NCI-H2227 (cell line): ENCODE results near the gene SPATA31E1.
"Not testable (repeated sequence)": the region's sequence is repeated elsewhere in the genome, so short reads cannot be mapped to it uniquely, and the experiment has no call there.

ENCODE experiments used
- DNase-seq: peaks from one replicate; lab custom pipeline; 2025; ENCODE audit not compliant: unreplicated experiment; lab: John Stamatoyannopoulos, UW

SPATA31E1 gene

DNA sequence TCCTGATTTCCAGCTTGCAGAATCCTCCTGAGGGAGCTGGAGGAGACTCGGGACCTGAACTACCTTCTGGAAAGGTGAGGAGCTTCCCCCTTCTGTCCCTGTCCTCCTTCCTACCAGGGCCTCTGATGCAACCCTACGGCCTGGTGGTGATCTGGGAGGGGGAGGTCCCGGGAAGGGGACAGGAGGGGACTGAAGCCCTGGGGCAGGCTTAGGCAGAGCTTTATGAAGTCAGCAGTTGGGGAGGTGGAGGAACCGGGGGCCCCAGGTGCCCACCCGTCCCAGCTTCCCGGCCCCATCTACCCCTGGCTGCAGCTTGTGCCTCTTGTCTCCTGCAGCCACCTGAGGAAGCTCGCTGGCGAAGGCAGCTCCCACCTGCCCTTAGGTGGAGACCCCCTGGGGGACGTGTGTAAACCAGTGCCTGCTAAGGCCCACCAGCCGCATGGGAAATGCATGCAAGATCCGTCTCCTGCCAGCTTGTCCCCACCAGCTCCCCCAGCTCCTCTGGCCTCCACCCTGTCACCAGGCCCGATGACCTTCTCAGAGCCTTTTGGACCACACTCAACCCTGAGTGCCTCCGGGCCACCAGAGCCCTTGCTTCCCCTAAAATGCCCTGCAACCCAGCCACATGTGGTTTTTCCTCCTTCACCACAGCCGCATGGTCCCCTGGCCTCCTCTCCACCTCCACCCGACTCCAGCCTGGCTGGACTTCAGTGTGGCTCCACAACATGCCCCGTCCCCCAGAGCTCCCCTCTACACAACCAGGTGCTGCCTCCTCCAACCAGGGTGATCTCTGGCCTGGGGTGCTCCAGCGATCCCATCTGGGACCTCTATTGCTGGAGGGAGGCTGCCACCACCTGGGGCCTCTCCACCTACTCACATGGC lies 2.1 kb downstream of the SPATA31E1 start:
- no peak for DNase-seq

DNA sequence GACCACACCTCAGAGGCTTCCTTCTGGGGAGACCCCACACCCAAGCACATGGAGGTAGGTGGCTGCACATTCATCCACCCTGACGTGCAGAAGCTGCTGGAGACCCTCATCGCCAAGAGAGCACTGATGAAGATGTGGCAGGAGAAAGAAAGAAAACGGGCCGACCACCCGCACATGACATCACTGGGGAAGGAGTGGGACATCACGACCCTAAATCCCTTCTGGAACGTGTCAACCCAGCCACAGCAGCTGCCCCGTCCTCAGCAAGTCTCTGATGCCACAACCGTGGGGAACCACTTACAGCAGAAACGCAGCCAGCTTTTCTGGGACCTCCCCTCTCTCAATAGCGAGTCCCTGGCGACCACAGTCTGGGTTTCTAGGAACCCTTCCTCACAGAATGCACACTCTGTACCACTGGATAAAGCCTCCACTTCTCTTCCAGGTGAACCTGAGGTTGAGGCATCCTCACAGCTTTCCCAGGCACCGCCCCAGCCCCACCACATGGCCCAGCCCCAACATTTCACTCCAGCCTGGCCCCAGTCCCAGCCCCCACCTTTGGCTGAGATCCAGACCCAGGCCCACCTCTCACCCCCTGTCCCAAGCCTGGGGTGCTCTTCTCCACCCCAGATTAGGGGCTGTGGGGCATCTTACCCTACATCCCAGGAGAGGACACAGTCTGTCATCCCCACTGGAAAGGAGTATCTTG lies 3.0 kb downstream of the SPATA31E1 start:
- DNase-seq: no peak

DNA sequence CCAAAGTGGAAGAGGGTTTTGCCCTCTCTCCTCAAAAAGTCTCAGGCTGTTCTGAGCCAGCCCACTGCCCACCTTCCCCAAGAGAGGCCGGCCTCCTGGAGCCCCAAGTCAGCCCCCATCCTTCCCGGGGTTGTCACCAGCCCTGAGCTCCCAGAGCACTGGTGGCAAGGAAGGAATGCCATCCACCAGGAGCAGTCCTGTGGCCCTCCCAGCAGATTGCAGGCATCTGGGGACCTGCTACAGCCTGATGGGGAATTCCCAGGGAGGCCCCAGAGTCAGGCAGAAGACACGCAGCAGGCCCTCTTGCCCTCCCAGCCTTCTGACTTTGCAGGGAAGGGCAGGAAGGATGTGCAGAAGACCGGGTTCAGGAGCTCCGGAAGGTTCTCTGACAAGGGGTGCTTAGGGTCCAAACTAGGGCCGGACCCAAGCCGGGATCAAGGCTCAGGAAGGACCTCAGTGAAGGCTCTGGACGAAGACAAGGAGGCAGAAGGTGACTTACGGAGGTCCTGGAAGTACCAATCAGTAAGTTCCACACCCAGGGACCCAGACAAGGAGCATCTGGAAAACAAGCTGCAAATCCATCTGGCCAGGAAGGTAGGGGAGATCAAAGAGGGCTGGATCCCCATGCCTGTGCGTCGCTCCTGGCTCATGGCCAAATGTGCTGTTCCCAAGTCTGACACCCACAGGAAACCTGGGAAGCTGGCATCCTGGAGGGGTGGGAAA lies 3.7 kb downstream of the SPATA31E1 start:
- no peak for DNase-seq

DNA sequence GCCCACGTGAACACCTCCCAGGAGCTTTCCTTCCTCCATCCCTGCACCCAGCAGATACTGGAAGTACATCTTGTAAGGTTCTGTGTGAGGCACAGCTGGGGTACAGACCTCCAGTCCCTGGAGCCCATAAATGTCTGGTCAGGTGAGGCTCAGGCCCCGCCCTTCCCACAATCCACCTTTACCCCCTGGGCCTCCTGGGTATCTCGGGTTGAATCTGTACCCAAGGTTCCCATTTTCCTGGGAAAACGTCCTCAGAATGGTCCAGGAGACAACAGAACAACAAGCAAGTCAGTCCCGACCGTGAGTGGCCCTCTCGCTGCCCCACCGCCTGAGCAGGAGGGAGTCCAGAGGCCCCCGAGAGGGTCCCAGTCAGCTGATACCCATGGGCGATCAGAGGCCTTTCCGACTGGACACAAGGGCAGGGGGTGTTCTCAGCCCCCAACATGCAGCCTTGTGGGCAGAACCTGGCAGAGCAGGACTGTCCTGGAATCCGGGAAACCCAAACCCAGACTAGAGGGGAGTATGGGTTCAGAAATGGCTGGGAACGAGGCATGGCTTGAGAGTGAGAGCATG lies 4.3 kb downstream of the SPATA31E1 start:
- no peak for DNase-seq

DNA sequence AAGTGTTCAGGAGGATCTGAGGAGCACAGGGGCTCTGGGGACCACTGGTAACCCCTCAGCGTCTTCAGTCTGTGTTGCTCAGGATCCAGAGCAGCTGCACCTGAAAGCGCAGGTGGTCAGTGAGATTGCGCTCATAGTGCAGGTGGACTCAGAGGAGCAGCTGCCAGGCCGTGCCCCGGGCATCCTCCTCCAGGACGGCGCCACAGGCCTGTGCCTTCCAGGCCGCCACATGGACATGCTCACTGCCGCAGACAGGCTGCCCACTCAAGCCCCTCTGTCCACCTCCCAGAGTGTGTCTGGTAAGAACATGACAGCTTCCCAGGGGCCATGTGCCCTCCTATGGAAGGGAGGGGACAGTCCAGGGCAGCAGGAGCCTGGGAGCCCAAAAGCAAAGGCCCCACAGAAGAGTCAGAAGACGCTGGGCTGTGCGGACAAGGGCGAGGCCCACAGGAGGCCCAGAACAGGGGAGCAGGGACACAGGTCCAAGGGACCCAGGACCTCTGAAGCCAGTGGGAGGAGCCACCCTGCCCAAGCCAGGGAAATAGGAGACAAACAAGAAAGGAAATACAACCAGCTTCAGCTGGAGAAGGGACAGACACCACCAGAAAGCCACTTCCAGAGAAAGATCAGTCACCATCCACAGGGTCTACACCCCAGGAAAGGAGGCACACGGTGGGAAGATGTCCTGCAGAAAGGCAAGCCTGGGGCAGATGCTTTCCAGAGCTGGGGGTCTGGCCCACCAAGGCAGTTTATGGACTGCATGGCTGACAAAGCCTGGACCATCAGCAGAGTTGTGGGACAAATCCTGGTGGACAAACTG lies 5.2 kb downstream of the SPATA31E1 start:
- no peak for DNase-seq

DNA sequence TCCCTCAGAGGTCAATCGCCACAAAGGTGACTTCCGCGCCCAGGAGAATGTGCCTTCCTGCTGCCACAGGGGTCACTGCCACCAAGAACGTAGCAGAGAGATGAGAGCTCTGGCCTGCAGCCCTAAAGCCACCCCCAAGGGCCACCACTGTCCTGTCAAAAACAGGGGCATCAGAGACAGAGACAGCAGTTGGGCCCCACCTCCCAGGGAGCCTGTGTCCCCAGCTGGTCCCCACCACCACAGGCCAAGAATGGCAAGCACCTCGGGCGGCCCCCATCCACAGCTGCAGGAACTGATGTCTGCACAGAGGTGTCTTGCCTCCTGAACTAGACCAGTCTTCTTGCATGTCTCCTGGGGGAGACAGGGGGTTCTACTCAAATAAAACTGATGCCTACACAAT lies 5.8 kb downstream of the SPATA31E1 start:
- DNase-seq: no peak

DNA sequence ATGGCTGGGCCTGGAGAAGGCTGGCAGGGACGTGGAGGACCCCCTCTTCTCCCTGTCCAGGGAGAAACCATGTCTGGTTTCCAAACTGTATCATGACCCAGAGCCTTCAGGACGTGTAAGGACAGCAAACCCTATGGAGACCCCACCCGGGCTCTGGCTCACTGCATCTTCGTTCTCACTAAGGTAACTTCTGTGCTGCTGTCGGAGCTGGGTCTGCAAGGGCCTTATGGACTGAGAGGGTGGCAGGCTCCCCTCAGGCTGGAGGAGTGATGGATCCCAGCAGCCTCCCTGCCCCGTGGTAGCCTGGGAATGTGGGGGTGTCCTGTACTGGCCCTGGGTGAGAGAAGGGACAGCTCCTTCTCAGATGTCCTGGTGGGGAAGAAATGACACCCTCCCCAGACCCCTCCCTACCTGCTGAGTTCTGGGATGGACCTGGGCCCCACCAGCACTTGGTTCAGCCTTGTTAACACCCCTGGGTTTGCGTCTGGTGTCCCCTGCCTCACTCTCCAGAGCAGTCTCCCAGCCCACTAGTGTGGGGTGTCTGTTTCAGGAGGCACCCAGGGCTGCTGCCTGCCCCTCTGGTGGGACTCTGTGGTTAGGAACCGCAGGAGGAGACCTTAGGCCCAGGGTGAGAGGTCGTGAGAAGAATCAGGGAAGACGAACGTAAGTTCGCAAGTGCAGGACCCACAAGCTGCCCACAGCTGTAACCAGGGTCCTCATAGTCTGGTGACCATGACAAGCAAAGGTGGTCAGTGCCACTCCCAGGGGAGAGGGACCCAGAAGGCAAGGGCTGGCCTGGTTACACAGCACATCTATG lies 6.6 kb downstream of the SPATA31E1 start:
- no peak for DNase-seq

DNA sequence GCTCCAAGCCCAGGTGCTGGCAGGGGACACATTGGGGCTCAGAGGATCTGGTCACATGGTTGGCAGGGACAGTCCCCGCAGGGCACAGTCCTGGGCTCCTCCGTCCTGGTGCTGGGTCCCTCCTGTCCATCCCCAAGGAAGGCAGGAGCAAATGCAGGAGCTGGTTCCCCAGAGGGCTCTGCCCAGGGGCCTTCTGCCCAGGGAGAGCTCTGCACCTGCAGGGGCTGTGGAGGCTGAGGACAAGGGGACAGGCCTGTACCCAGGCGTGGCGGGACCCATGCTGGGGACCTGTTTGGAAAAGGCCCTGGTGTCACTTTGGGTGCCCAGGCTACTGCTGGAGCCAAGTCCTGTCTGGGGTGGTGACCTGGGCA lies 7.2 kb downstream of the SPATA31E1 start:
- DNase-seq: no peak

DNA sequence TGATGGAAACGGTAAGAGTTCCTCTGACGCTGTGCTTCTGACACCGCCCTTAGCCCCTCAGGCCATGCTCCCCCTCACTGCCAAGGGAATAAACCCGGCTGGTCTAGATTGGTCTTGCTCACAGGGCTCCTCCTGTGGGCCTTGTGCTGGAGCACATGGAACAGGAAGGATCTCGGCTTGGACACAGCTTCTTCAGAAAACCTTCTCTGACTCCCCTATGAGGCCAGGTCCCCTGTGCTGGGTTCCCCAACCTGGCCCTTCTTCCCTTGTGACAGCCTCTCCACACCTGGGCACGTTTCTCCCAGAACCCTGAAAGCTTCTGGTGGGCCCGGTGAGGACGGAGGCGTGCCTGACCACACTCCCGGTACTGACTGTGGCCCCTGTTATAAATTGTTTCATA lies 8.2 kb downstream of the SPATA31E1 start:
- DNase-seq: no peak

DNA sequence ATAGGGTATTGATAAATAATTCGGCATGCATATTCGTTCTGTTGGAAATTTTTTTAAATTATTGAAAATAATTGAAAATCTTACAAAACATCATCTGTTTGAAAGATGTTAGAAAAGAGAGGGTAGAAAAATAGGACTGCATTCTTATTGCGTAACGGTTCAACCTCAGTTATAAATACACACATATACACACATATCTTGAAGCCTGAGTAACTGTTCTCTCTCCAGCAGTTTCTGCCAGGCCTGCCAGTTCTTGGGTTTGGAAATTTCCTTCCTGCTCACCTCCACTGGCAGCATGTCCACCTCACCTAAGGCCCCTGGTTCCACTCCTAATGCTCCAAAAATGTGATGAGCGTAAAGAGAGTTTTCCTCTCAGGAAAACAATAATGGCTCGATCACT lies 9.1 kb downstream of the SPATA31E1 start:
- no peak for DNase-seq

DNA sequence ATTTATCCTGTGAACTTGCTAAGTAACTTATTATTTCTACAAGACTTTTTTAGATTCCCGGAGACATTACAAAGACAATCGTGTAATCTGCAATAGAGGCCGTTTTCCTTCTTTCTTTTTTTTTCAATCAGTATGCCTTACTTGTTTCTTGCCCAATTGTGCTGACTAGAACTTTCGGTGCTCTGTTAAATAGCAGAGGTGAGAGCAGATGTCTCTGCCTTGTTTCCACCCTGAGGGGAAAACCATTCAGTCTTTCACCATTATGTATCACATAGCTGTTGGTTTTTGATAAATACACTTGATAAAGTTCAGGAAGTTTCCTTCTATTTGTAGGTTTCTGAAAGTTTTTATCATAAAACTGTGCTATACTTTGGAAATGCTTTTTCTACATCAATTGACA lies 10.3 kb downstream of the SPATA31E1 start:
- no peak for DNase-seq

DNA sequence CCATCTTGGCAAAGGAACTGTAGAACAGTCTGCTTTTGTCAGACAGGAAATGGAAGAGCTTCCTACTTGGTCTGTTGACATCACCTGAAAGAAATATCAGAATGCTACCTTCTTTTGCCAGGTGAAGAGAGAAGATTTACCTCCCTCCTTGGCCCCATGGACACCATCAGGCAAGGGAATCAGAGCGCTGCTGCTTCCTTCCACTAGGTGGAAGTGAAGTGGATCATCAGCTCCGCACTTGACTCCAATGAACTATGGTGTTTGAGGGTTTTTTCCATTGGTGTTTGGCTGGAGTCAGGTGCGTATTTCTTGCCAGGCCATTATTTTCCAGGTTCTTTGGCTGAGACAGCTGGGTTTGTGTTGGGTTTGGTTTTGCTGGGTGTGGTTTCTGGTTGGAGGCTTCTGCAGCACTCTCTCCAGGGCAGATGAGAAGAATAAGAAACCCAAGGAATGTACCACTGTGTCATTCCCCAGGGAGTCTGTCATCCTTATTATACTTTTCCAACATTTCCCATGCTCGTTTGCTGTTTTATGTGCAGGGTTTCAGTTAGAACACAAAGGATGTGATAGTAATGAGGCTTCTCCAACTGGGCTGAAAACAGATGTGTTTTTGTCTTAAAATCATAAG lies 12.4 kb downstream of the SPATA31E1 start:
- DNase-seq: no peak

DNA sequence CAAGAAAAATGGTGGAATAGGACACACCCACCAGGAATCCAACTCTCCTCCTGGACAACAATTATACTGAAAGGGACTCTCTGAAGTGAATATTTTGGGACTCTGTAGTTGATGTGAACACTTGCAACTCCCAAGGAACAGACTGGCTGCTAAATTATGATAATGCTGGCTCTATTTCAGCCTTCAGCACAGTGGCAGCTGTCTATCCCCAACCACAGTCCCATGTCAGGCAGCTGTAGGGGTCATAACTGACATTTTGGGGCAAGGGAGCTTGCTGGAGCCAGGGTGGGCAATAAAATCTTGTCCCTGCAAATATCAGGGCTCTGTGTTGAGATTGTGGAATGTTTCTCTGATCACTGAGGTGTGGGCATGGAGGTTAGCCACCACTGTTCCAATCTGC lies 14.2 kb downstream of the SPATA31E1 start:
- DNase-seq: no peak

DNA sequence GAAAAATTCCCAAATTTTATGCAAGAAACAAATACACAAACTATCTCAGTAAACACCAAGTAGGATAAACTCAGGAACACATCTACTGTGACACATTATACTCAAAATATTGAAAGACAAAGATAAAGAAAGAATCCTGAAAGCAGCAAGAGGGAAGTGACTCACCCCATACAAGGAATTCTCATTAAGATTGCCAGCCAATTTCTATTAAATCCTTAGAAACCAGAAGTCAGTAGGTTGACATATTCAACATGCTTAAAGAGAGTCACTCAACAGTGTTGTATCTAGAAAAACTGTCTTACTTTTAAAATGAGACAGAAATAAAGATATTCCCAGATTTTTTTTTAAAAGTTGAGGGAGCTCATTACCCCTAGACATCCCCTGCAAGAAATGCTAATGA lies 15.5 kb downstream of the SPATA31E1 start:
- no peak for DNase-seq

DNA sequence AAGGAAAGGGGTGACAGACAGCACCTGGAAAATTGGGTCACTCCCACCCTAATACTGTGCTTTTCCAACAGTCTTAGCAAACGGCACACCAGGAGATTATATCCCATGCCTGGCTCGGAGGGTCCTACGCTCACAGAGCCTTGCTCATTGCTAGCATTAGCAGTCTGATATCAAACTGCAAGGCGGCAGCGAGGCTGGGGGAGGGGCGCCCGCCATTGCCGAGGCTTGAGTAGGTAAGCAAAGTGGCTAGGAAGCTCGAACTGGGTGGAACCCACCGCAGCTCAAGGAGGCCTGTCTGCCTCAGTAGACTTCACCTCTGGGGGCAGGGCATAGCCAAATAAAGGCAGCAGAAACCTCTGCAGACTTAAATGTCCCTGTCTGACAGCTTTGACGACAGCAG lies 19.7 kb downstream of the SPATA31E1 start:
- not testable (repeated sequence) for DNase-seq

DNA sequence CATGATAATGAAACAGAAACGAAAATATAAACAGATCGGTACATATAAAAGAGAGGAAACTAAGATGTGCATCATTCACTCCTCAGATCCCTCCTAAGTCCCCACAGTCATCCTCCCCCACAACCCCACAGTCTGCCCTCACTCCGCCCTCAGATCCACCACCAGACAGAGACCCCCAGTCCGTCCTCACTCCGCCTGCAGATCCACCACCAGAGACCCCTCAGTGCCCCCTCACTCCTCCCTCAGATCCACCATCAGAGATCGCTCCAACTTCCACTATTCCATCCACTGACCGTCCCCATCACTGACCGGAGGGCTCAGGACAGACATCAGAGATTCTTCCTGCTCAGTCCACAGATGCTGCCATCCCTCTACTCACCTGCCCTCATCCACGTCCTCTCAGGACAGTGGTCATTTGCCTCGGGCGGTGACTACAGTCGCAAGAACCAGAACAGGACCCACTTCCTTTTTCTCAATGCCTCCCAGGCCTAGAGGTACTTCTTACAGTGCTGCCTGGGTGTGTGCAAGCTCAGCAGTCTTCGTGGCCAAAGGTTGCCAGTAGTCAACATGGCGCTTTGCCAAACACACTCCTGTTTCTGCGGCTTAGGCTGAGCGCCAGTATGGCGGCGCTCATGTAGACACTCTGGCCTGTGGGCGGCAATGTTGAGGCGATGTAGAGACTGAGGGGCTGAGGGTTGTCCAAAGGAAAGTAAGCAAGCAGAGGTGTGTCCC lies 26.8 kb downstream of the SPATA31E1 start:
- peak; percentile 20 for DNase-seq

DNA sequence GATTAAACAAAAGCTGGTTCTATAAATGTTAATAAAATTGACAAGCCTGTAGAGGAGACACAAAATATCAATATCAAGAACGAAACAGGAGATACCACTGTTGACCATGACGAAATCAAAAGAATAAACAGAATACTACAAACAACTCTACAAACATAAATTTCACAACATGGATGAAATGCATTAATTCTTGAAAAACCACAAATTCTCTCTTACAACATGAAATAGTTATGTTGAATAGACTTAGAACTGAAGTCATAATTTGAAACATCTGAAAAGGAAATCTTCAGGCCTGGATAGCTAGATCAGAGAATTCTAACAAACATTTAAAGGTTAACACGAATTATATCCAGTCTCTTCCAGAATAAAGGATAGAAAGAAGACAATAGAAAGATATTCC lies 28.1 kb downstream of the SPATA31E1 start:
- DNase-seq: no peak

DNA sequence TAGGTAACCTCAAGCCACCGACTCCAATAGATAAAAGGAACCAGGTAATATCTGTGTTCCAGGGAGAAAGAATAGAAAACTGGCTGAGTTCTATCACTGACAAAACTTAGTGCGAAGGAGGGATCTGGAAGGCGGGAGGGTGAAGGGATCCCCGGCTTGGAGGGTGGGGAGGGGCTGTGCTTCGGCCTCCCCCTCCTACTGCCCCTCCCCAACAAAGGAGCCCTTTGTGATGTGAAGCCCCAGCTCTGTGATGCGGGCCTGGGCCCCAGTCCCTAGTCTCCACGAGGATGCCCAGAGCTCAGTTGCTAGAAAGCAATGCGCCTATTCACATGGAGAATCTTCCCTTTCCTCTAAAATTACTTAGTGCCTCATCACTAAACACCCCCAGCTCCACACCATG lies 35.0 kb downstream of the SPATA31E1 start, which contains the start of gene SPATA31C1:
TSS of gene SPATA31C1 (plus strand) at position 301 of the 400 bp plus-strand sequence.
- not testable (repeated sequence) for DNase-seq

DNA sequence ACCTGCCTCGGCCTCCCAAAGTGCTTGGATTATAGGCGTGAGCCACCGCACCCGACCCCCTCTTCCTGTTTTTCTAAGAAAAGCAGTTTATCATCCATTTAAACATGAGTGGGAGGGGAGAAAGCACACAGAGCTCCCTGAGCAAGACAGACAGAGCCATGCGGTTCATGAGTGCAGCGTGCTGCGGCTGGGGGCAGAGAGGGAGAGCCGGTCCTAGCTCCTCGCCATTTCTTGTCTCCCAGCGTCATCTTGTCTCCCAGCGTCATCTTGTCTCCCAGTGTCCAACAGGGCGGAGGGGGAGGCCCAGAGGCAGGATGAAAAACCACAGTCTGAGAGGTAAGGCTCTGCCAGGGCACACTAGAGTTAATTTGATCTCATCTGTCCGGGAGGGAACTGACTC lies 36.3 kb downstream of the SPATA31E1 start:
- not testable (repeated sequence) for DNase-seq
